Fibroblast of the aortic adventitia (primary cell): Measurements from ENCODE around the gene CPLX1. TPM values are rescaled to one million over a fixed set of nuclear protein-coding genes. Genes with fewer than 3 reads are reported as not detected.

Experiments
- DNase-seq: peaks from one replicate; pipeline ENCODE4 v3.0.0-alpha.2; 2010; ENCODE audit warnings: low read depth
- H3K4me3 ChIP-seq: 2 replicates; pipeline ENCODE4 v1.5.1; 2011; ENCODE audit warnings: low read depth, mild to moderate bottlenecking, control low read depth, low read length, moderate library complexity
- total RNA-seq: library from RNA; depleted of rRNA; stranded (reverse); fragments of >200 nt; gene quantifications from 2 replicates; pipeline ENCODE4 v1.2.3, GENCODE V29; 2012; ENCODE audit warnings: low replicate concordance
- TF ChIP-seq, protein P1 (sequence below): IDR thresholded peaks from 2 replicates; pipeline ENCODE4 v1.5.1; 2011; ENCODE audit warnings: mild to moderate bottlenecking, low read length, control low read depth, inconsistent platforms; ENCODE audit not compliant: insufficient read depth

The CPLX1 gene
- total RNA-seq, 1 donor = not detected

DNA sequence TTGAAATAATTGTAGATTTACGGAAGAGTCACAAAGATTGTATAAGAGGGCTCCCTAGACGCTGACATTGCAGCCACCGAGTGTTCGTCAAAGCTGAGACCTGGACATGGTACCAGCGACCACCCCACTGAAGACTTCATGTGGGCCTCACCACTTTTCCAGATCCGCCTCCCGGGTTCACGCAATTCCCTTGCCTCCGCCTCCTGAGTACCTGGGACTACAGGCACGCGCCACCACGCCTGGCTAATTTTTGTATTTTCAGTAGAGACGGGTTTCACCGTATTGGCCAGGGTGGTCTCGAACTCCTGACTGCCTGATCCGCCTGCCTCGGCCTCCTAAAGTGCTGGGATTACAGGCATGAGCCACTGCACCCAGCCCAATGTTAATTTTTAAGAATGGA is 29.7 kb downstream of the CPLX1 start:
- TF ChIP-seq, protein P1, sequence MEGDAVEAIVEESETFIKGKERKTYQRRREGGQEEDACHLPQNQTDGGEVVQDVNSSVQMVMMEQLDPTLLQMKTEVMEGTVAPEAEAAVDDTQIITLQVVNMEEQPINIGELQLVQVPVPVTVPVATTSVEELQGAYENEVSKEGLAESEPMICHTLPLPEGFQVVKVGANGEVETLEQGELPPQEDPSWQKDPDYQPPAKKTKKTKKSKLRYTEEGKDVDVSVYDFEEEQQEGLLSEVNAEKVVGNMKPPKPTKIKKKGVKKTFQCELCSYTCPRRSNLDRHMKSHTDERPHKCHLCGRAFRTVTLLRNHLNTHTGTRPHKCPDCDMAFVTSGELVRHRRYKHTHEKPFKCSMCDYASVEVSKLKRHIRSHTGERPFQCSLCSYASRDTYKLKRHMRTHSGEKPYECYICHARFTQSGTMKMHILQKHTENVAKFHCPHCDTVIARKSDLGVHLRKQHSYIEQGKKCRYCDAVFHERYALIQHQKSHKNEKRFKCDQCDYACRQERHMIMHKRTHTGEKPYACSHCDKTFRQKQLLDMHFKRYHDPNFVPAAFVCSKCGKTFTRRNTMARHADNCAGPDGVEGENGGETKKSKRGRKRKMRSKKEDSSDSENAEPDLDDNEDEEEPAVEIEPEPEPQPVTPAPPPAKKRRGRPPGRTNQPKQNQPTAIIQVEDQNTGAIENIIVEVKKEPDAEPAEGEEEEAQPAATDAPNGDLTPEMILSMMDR = no peak
- no peak for DNase-seq
- no peak overlapping the region for H3K4me3 ChIP-seq

DNA sequence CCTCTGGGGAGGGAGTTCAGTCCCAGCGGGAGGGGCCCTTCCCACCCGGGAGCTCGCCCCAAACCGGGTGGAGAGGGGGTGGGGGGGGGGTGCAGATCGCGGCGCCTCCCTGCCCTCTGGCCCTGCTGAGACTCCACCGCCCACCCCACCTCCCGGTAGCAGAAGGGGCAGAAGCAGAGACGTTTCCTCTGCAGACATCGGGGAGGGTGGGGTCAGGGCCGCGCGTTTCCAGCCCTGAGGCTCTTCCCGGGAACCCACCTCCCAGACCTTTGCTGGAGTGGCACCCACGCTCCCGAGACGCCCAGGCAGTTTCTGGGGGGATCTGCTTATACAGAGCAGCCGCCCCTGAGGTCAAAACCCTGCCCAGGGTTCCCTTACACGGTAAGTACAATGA is 30.2 kb downstream of the CPLX1 start:
- DNase-seq = no peak
- TF ChIP-seq, protein P1 = no peak
- no peak overlapping the region for H3K4me3 ChIP-seq

DNA sequence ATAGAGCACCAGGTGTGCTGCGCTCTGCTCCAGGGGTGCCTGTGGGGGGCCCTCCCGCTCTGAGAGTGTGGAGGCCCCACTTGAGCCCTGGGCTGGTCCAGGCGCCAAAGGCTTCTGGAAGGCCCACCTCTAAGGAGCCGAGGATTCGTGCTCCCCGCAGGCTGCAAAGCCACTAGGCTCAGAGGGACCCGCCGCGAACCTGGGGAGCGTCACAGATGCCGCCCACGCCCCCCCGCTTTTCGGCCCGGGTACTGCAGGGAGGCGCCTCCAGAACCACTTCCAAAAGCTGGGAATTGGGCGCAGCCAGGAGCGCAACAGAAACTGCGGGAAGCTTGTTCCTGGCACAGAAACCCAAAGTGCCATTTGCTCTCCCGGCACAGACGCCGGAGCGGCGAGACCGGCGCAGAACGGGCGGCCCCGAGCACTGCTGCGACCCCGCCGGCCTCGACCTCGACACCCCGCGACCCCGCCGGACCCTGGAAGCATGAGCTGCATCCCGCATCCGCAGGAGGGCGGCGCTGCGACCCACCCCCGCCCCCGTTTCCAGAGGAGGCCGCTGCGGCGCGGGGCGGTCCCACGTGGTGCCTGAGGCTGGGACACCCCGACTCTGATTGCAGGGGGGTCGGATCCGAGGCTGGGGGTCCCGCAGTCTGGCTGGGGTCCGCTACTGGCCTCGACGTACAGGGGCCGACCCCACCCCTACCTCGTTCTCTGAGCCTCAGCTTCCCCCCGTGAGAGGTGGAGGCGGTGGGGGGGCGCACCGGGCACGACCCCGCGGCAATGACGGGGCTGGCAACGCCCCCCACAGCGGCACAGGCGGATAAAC is 30.8 kb downstream of the CPLX1 start:
- DNase-seq = no peak
- peak overlapping the region; percentile 9 for H3K4me3 ChIP-seq
- TF ChIP-seq, protein P1 = no peak

DNA sequence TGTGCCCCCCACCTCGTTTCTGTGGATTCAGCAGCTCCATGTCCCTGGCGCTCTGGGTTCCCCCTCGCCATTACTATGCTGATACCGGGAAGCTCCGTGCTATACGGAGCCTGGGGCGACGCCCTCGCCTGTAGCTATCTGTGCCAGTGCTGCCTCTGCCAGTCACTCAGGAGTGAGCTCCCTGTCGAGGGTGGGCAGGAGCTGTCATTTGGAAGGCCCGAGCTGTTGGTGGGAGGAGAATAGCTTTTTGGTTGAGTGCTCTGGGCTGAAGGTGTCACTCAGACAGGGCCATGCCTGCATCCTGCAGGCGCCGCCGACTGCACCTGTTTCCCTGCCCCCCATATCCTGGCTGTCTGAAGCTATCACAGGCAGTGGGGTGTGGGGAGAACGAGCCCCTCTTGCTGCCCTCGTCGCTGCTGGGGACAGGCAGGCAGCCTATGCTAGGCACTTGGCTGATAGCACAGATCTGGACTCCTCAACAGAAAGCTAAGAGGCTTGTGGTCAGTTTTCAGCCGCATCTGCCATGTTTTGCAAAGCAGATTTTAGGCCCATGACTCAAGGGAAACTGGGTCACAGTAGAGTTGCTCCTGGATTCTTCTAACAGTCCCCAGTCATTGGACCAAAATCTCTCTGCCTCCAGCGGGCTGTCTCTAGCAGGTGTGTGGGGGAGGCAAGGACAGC is 31.8 kb downstream of the CPLX1 start:
- TF ChIP-seq, protein P1 = no peak
- DNase-seq = no peak
- no peak overlapping the region for H3K4me3 ChIP-seq

DNA sequence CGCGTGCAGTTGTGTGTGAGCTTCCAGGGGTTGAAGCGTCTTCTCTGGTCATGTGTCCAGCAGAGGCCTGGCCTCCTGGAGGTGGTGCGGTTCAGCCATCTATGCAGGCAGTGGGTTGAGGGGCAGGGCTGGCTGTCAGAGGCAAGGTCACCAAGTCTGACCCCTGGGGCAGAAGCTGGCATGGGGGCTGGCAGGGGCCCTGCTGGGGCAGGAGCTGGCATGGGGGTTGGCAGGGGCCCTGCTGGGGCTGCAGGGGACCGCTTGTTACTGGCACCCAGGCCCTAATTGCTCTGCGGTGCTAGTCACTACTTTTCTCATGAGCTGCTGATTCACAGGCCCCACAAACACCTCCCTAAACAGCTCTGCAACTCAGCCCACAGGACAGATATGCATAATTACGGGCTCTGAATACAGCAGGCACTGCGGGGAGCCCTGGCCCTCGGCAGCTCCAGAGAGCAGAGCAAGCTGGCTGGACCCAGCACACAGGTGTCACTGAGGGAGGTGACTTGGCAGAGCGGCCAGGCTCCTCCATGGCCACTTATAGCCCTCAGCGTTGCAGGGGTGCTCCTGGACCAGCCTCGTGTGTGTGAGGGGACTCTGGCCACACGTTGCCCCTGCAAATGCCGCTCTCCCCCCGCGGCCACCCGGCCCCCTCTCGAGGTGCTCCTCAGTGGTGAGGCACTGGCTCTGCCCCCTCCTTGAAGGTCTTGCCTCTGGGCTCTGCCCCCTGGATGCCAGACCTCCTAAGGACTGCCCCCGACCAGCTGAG is 32.7 kb downstream of the CPLX1 start:
- no peak overlapping the region for H3K4me3 ChIP-seq
- TF ChIP-seq, protein P1 = no peak
- DNase-seq = no peak

DNA sequence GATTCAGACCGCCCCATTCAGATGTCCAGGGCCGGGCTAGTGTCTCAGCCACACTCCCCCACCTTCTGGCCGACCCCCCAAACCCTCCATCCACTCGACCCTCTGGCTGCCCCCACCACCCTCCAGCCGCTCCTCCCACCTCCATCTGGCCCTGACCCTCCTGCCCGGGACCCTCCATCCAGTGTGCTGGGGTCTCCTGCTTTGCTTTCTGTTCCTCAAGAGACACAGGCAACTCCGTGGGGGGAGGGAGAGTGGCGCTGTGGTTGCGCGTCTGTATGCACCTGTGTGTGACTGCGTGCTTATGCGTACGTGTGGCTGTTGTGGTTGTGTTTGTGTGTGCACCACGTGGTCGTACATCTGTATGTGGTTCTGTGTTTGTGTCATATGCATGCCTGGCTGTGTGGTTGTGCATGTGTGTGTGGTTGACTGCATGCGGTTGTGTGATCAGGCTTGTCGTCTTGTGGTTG is 33.3 kb downstream of the CPLX1 start:
- no peak overlapping the region for H3K4me3 ChIP-seq
- TF ChIP-seq, protein P1 = no peak
- no peak for DNase-seq
